ENCODE data around the gene HAVCR1. TPM values are rescaled to one million over a fixed set of nuclear protein-coding genes. Genes with fewer than 3 reads are reported as not detected.

Gene HAVCR1
- total RNA-seq, 1 donor from 2014 or later, result 0.15 TPM

DNA sequence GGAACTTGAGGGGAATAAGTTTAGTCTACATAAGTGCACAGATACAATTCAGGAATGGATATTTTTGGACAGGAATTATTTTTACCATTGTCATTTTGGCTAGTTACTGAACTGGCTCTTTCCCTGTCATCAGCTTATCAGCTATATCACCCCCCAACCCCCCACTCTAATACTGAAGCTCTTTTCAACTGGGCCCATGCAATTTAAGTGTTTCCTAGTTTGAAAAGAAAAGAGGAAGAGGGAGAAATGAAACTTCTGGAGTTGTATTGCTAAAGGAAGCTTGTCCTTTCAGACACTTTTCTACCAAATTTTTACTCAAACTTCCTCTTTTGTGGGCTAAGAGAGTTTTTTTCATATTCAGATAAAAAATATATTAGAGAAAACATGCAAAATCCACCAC lies 77.4 kb downstream of the HAVCR1 start:
- no peaks in the 10 kb centered on the region for H3K36me3 Mint-ChIP-seq (ENCODE audit: low read depth)
- H3K4me1 Mint-ChIP-seq (ENCODE audit: low read depth), result no peaks in the 10 kb centered on the region
- H3K27me3 Mint-ChIP-seq (ENCODE audit: low read depth), result peaks cover 12% of the 10 kb centered on the region
- no peak overlapping the region for H3K27ac Mint-ChIP-seq (ENCODE audit: unreplicated experiment)
- no peak overlapping the region for H3K4me3 Mint-ChIP-seq (ENCODE audit: unreplicated experiment)
- no peak for DNase-seq (ENCODE audit: low spot score)
- TF ChIP-seq, protein P1, sequence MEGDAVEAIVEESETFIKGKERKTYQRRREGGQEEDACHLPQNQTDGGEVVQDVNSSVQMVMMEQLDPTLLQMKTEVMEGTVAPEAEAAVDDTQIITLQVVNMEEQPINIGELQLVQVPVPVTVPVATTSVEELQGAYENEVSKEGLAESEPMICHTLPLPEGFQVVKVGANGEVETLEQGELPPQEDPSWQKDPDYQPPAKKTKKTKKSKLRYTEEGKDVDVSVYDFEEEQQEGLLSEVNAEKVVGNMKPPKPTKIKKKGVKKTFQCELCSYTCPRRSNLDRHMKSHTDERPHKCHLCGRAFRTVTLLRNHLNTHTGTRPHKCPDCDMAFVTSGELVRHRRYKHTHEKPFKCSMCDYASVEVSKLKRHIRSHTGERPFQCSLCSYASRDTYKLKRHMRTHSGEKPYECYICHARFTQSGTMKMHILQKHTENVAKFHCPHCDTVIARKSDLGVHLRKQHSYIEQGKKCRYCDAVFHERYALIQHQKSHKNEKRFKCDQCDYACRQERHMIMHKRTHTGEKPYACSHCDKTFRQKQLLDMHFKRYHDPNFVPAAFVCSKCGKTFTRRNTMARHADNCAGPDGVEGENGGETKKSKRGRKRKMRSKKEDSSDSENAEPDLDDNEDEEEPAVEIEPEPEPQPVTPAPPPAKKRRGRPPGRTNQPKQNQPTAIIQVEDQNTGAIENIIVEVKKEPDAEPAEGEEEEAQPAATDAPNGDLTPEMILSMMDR (IDR thresholded peaks at IDR 0.05), result no peak
- H3K9me3 Mint-ChIP-seq (ENCODE audit: low read depth), result no peaks in the 10 kb centered on the region

Other genes with a start within 250 kb of the HAVCR1 start
- gene PPP1R2B, start 208.8 kb downstream of the HAVCR1 start, total RNA-seq, result not detected in 3 replicates
- not detected in 3 replicates for gene TIMD4, start 95.9 kb downstream of the HAVCR1 start, total RNA-seq
- gene HAVCR2, start 49.9 kb upstream of the HAVCR1 start, total RNA-seq, result 0.28 to 0.35 TPM in 2 of 3 replicates, not detected in the other
- 8.8 to 10.4 TPM (median 10.3 TPM) in 3 replicates for gene MED7, start 83.7 kb upstream of the HAVCR1 start, total RNA-seq
- gene GARIN3, start 107.1 kb upstream of the HAVCR1 start, total RNA-seq, result not detected in 3 replicates
- gene ITK, start 121.7 kb upstream of the HAVCR1 start, total RNA-seq, result not detected in 3 replicates
- 15.7 to 39.6 TPM (median 37.4 TPM) in 3 replicates for gene CYFIP2, start 207.0 kb upstream of the HAVCR1 start, total RNA-seq